ENCODE results near the gene TSHZ2.
"Not testable (repeated sequence)": the region's sequence is repeated elsewhere in the genome, so short reads cannot be mapped to it uniquely, and the experiment has no call there.

Gene TSHZ2

DNA sequence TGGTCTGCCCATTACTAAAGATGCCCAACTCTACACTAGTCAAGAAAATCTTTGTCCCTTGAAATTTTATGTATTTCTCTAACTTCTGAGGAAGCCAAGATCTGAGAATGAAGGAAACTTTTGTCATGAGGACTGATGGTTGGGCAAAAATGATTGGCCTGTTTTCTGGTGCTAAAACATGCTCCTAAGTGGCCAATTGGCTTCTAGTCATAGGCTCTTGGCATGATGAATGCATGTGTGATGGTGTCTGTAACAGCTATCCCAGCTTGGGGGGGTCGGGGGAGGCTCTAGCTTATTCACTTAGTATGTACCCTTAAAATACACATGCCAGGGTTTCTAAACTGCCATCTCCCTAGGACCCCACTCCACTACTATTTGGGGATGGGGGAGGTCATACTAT lies 392.9 kb downstream of the TSHZ2 start:
- DNase-seq, result no peak

DNA sequence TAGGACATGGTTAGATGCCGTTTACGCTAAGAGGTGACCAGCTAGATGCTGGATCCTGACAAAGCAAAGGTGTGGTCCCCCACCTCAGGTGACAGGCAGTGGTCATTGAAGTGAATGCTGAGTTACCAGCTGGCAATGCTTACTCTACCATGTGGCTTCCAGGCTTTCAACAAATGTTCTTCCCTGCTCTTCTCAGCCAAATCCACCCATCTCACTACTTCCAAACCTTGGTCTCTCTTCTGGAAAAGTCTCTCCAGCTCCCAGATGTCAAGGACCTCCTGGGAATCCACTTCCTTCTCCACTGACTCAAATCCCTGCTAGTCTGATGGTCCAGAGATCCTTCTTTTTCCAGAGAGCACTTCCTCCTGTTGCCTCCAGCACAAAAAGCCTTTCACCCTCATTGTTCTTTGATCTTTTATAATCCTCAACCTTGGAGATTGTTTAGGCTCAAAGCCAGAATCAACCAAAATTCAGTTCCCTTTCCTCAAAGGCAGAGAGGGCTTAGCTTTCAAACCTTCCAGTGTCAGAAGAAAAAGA lies 393.4 kb downstream of the TSHZ2 start:
- no peak for DNase-seq

- not testable (repeated sequence) for DNase-seq
These were observed 394.8 kb downstream of the TSHZ2 start for GRCh38 chr20:53366928-53367327.

DNA sequence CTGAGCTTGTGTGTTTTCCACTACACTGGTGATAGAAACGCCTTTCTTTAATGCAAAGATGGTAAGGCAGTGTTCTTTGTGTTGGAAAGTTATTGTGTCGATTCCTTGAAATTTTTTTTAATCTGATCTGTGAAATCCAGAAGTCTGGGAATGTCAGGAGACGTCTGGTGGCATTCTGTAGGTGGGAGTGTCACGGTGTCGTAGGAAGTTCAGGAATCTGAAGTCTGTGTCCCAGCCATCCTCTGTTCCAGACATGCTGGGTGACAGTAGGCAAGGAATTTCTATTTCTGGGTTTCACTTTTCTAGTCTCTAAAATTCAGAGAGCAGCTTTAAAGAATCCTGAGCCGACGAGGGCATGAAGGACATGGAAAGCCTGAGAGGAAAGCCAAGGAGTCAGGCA lies 397.7 kb downstream of the TSHZ2 start:
- no peak for DNase-seq

- DNase-seq, result no peak
These were observed 398.3 kb downstream of the TSHZ2 start for GRCh38 chr20:53370345-53370961.

DNA sequence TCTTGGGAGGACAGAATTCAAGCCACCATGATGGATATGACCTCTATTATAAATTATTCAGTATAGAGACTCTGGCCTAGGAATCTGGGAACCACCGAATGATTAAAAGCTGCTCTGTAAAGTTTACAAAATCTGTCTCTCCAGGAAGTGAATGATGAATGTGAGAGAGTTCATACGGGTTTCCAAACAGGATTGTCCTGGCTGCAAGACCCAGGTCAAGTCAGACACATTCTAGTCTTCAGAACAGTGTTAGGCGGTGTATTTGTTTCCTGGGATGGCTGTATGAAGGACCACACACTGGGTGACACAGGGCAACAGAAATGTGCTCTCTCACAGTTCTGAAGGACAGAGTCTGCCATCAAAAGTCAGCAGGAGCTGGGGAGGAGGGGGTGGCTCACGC lies 399.1 kb downstream of the TSHZ2 start:
- no peak for DNase-seq

DNA sequence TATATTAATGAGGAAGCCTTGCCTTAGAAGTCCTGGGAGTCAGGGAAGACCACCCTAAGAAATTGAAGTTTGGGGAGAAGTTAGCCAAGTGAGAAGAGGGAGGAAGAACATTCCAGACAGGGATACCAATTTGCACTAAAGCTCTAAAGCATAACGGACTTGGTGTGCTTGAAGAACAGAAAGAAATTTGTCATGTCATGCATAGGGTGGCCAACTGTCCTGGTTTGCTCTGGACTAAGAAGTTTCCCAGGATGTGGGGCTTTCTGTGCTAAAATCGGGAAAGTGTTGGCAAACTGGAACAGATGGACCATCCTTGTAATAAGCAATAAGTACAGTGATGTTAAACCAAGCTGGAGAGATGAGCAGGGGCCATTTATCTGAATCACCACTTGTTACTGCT lies 403.9 kb downstream of the TSHZ2 start:
- no peak for DNase-seq

DNA sequence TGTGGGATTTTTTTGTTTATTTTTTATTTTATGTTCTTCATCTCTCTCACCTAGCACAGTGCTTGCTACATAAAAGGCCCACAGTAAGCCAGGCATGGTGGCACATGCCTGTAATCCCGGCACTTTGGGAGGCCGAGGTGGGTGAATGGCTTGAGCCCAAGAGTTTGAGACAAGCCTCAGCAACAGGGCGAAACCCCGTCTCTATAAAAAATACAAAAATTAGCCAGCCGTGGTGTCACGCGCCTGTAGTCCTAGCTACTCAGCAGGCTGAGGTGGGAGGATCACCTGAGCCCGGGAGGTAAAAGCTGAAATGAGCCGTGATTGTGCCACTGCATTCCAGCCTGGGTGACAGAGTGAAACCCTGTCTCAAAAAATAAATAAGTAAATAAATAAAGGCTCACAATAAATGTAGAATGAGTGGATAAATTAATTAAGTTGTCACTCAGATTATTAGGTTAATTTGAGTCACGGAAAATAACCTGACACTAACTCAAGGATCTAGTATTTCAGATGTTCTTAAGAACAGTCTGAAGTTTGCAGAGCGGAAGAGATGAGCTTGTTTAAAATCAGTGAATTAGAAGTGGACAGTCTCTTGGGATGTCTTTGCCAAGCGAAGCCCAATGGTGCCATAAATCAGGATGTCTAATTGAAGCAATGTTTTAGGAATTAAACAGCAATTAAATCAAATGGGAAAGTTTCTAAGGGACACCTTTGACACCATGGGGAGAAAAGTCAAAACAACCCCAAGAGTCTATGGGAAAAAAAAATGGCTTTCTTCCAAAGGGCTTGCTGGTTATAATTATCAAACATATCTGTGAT lies 407.1 kb downstream of the TSHZ2 start:
- DNase-seq, result no peak

DNA sequence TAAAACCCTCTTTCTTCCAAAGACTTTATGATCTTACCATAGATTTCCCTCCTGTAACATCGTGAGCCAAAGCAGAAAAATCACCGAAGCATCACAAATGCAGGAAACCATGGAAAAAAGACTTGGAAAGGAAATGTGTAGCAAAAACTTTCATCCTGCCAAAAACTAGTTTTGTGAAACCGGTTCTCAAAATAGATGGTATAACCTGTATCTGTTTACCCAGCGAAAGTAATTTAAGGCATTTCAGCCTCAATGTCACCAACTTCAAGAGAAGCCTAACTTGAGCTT lies 407.6 kb downstream of the TSHZ2 start:
- no peak for DNase-seq

DNA sequence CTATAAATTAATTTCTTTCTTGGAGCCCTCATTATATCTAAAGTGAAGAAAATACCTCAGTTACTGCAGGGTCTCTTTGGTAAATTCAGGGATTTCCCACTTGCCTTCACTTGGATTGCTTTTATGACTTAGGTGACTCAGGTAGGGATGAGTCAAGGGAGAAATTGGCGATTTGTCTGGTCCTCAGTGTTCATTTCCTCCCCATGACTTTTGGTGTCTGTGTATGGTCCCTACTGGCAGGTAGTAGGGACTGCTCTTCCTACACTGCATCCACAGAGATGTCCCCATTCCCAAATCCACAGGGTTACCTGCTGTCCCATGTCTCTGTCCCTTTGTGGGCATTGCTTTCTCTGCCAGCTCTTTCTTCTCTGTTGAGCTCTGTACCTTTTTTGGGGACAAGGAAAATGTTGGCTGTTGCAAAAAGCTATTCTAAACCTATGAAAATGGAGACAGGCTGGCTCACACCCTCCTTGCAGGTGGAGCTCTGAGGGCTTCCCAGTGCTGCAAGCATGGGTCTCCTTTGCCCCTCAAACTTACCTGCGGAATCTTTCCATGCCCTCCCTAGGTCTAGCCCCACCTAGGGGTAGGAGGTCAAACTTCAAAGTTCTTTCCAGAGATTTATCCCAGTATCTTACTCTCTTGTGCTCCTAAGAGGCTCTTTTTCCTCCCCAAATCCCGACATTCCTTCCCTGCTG lies 409.6 kb downstream of the TSHZ2 start:
- no peak for DNase-seq

DNA sequence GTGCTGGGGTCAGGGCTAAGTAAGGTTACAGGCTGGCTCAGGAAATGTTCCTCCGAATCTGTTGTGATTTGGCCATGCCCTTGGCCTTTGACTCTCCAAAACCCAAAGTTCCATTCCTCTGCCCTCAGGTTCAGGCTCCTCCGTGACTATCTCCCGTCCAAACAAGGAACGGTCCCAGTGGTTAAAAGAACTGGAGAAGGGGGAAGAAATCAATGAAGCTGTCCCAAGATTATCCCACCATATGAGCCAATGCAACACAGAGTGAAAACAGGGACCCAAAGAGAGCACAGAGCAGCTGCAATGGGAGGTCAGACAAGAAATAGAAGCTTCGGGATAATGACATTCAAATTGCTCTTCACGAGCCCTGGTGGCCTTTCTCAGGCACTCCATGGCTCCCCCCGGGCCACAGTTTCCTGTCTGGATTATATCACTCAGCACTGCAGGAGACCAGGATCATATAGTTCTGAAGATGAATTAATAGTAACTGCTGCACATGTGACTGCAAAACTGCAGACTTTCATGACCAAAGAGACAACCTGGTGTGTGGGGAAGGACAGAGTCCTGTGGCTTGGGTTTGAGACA lies 410.2 kb downstream of the TSHZ2 start:
- no peak for DNase-seq

DNA sequence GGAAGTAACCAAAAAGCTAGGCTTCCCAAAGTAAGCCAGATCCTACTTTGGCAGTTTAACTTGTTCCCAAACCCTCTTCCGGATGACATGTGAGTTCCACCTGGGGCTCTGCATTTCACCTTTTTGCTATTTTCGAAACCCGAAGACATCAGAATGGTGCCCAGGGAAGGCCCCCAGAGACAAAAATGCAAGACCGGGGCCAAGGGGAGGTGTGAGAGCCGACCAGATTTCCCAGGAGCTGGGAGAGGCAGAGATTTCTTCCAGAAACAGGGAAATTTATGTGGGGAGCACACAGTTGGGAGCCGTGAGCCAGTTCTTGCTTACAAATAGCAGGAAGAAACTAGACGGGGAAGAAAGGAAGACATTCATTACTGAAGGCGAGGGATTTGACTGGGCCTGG lies 411.8 kb downstream of the TSHZ2 start:
- no peak for DNase-seq

- no peak for DNase-seq
These were observed 412.2 kb downstream of the TSHZ2 start for GRCh38 chr20:53384392-53384791.

DNA sequence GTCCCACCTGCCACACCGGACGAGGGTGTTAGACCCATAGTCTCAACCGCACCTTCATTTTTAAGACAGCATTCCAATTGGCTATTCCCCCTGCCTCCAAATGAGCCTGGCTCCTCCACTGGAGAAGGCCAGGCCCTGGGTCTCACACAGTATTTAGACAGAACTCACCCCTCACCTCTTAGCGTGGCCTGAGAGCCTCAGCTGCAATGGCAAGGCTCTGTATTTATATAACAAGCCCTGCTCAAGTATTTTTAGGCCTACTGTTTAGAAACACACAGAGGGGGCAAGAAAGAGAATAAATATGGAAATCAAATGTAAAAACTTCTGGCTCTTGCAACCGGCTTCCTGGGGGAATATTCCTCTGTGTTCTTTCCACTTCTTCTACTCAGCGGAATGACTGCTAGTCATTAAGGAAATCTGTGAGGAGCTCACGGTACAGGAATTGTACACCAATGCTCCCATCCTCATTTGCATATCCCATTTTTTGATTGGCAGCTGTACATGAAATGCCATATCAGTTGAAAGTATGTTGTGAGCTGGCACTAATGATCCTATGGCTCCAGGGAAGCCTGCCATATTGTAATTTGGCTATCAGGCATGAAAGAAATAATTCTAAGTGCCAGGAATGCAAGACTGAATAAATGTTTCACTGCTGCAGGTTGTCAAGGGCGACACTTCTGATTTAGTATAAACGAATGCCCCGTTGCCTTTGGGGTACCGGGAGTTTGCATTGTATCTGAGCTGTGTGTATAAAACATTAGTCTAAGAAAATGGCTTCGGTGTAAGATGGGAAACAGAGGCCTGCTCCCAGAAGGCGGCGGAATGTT lies 414.0 kb downstream of the TSHZ2 start:
- no peak for DNase-seq

GRCh38 chr20:53387983-53388675 lies 416.0 kb downstream of the TSHZ2 start:
- DNase-seq, result peak in 1 of 2 donors; percentile 21

DNA sequence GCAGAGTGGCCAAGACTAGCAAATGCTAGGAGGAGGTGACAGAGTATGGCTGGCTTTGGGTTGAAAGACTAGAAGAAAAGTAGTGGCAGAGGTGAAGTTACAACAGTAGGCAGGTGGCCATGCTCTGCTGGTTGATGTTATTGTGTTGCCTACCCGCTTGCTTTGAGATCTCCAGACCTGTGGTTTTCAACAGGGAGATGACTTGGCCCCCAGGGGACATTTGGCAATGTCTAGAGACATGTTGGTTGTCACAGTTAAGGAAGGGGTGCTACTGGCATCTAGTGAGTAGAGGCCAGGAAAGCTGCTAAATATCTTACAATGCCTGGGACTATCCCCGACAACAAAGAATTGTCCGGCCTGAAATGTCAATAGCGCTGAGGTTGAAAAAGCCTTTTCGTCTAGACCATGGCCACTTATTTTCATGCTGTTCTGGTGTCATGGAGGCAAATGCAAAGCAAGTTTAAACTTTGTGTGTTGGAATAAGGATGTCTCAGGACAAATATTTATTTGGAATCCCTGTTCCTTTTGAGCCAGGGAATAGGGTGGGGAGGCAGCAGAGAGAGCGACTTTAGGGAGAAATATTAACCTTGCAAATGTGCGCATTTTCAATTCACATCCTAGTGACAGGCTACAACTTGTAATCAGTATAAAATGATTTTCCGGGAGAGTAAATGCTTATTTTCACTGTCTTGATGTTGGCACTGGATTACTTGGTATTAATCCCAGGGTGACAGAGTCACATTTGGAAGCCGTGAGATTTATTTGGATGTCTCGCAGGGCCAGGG lies 417.6 kb downstream of the TSHZ2 start:
- no peak for DNase-seq

- no peak for DNase-seq
These were observed 418.6 kb downstream of the TSHZ2 start for GRCh38 chr20:53390770-53391169.

DNA sequence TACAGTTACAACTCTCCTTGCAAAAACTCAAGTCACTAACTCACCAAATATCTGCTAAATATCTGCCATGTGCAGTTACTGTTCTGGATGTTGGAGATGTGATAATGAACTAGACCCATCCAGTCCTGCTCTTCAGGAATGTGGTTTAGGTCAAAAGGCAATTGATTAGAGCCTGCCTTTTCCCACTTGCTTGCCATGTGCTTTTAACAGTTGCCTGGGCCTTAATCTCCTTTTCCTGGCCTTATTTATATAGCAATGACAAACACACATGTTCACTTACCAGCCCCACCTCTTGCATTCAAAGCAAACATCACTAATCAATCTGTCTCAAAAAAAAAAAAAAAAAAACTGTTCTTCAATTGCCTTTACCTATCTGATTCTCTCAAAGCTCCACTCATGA lies 422.3 kb downstream of the TSHZ2 start:
- DNase-seq, result no peak

DNA sequence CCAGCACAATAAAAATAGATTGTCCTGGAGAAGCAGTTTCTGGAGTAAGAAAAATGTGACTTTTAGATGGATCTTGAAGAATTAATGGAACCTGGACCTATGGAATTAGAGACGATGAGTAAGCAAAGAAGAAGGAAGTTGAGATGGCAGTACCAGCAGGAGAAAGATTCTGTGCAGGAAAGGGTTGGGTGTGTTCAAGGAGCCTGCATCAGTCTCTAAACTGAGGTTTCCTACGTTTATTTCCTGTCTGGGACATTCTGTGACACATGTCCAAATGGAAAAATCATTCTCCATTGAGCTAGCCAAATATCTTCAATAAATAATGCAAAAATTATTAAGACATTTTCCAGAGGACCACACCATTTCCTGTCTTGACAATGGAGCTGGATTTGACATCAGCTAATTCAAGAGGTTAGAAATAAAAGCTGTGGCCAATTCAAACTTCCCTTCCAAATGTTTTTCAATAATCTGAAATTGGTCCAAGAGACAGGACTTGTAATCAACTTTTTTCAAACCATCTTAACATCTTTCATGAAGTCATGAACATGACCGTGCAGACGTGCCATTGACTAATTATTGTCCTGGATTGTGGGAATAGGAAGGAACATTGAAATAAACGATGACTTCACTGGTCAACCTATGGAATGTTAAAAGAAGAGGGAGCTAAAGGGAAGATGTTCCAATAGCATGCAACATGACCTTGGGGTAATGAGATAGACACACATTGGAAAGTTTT lies 423.2 kb downstream of the TSHZ2 start:
- no peak for DNase-seq

GRCh38 chr20:53399083-53399482 lies 426.9 kb downstream of the TSHZ2 start:
- no peak for DNase-seq

All from stimulated activated CD4-positive, alpha-beta T cell treated with anti-CD3 and anti-CD28 coated beads, Interleukin-2, amount 100 ng/mL, for 24 hours (primary cell).